NCI-H2196 treated with DMSO at 0.1 percent for 48 hours (cell line): ENCODE results near the gene SSTR5.
A peak's percentile ranks its signal among the peaks of the same experiment; 100 is the strongest.

ENCODE experiments used
- DNase-seq: peaks from one replicate; lab custom pipeline; 2025; ENCODE audit not compliant: unreplicated experiment; lab: John Stamatoyannopoulos, UW

SSTR5 gene

GRCh38 chr16:1039762-1040161 is 32.8 kb upstream of the SSTR5 start:
- DNase-seq, result no peak

DNA sequence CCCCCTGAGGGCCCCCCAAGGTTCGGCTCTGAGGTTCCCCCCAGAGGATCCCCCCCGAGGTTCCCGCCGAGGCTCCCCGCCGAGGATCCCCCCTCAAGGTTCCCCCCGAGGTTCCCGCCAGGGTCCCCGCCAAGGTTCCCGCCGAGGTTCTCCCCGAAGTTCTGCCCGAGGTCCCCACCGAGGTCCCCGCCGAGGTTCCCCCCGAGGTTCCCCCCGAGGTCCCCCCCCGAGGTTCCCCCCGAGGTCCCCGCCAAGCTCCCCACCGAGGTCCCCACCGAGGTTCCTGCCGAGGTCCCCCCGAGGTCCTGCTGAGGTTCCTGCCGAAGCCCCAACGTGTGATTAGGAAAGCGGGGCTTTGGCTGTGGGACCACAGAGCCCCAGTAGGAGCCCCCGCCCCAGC is 32.2 kb upstream of the SSTR5 start:
- no peak for DNase-seq

DNA sequence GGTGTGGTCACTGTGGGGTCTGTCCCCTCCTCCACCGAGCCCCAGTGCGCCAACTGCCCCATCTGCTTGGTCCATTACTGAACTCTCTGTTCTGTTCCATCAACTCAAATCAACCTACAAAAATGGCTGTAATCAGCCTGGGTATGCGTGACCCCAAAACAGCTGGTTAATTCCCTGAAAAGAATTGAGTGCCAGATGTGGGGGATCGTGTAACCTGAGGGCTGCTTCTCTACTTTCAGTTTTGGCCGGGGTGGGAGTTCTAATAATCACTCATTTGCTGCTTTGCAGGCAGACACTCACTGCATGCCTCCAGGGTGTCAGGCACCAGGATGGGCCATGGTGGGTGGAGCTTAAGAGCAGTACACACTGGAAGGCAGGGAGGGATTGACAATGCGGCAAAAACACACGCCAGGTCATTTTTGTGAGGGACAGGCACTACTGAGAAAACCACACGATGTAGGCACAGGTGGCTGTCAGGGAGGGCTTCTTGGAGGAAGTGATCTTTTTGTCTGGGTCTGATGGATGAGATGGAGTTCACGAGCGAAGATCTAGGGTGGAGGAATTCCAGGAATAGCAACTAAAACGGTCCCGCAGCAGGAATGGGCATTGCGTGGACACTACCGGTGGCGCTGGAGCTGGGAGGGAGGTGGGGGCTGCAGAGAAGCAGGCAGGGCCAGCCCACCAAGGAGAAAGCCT is 30.4 kb upstream of the SSTR5 start:
- DNase-seq, result no peak

- DNase-seq, result peak; percentile 36
Measured at GRCh38 chr16:1042866-1043265, 29.7 kb upstream of the SSTR5 start.

GRCh38 chr16:1043881-1044451 is 28.6 kb upstream of the SSTR5 start:
- no peak for DNase-seq

- DNase-seq, result no peak
Measured at GRCh38 chr16:1044460-1045309, 27.9 kb upstream of the SSTR5 start.

- no peak for DNase-seq
Measured at GRCh38 chr16:1045310-1045992, 27.1 kb upstream of the SSTR5 start.

GRCh38 chr16:1045993-1046911 is 26.3 kb upstream of the SSTR5 start:
- no peak for DNase-seq

GRCh38 chr16:1047123-1047522 is 25.4 kb upstream of the SSTR5 start:
- no peak for DNase-seq

GRCh38 chr16:1047801-1048200 is 24.7 kb upstream of the SSTR5 start:
- no peak for DNase-seq

DNA sequence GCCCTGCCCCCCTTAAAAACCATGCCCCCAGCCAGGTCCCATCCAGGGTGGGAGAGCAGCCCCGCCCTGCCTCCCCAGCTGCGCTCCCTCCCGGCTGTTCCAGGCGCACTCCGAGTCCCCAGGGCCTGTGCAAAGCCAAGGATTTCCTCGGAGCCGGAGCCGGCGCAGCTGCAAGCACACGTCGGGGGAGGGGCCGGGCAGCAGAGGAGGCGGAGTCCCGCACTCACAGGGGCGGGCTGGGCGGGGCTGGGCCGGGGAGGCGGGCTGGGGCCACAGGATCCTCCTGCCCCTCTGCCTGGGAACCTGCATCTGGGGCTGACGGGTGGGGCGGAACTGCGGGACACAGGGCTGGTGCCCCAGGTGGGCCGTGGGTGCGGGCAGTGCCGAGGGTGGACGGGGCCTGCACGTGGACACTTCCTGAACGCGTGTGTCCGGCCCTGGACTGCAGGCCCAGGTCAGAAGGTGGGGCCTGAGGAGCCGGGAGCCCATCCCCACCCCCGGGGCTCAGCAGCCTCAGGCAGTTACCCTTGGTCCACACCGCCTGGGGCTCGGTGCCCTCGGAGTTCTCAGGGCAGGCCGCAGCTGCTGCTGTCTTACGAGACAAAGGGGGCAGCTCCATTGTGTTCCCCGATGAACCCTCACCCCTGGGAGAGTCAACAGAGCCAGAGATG is 24.0 kb upstream of the SSTR5 start:
- peak; percentile 28 for DNase-seq

DNA sequence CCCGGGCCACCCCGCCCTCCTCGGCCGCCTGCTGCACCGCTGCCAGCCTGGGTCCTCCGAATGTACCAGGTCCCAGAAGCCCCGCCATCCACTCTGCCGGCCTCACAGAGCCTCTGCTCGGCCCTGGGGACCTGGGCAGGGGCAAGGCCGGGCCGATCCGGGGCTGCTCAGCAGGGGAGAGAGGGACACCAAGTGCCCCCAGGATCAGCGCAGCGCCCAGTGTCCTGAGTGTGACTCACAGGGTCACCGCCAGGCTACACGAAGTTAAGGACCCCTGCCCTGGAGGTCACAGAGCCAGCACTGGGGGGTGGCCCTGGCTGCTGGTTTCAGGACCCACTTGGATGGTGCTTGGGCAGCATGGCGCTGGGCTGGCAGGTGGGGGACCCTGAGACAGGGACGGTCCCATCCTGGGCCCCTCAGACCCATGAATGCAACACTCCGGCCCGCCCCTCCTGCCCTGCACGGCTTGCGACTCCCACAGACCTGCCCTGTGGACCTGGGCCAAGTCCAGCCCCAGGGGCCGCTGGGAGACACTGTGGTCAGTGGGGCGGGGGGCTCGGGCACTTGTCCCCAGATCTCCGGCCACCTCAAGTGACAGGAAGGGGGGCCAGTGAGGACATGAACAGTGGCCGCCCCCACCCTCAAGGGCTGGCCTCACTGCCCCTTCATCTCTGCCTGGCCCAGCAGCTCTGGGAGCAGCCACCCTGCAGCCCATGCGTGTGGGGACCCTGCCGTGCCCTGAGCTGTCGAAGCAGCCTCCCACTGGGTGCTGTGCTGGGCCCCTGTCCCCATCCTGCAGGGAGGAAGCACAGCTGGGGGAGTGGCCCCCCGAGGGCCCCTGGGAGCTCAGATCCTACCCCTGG is 23.2 kb upstream of the SSTR5 start:
- DNase-seq, result no peak

DNA sequence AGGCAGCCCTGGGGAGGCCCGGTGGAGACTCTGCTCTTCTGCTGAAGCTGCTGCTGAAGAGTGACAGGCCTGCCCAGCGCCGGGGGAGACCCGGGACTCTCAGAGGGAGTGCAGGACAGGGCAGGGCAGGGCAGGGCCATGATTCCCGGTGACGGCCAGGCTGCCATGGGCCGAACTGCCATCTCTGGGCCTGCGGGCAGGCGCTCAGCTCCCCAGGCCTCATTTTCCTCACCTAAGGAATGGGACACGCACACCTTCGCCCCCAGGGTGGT is 22.6 kb upstream of the SSTR5 start:
- DNase-seq, result no peak

- no peak for DNase-seq
Measured at GRCh38 chr16:1050516-1050915, 22.0 kb upstream of the SSTR5 start.

DNA sequence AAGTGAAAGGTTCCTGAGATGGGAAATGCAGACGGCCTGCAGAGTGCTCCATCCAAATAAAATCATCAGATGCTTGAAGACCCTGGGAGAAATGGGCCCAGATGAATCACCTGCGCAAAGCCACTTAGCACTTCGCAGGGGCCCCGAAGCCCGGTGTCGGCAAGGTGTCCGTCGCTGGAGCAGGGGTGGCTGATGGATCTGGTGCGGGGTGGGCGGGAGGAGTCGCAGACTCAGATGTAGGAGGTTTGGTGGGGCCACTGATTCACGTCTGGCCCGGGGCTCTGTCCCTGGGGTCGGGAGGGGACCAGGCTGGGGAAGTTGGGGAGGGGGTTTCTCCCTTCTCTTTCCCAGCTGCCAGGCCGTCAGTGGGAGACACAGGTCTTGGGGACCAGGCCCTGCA is 21.6 kb upstream of the SSTR5 start:
- DNase-seq, result no peak

- DNase-seq, result no peak
Measured at GRCh38 chr16:1051446-1051845, 21.1 kb upstream of the SSTR5 start.

DNA sequence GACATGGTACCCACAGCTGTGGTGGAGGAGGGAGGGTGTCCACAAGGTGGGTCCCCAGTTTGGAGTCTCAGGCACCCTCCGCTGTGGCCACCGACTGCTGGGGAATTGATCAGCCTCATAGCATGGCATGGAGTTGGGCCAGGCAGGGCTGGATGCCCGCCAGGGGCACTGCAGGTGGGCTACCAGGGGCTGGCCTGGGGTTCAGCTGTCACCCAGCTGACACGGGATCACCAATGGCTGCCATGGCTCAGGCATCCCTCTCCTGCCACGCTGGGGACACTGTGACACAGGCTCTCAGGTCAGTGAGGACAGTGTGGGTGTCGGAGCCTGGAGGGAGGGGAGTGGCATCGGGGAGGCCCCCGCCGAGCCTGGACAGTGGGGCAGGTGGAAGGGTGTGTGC is 19.8 kb upstream of the SSTR5 start:
- no peak for DNase-seq

DNA sequence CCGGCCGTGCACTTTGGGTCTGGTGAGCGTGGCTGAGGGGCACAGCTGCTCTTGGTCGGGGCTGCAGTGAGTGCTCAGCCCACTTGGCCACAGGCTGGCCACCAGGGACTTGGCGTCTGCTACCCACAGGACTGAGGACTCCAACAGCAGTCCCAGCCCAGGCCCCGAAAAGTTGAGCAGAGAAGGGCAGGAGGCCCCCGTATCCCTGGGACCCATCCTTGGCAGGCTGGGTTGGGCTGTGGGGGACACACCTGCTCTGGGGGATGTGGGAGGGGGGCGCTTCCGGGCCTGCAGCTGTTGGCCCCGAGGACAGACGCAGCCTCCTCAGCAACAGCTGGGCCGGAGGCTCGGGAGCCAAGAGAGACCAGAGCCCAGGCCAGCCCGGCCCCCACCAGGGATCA is 19.4 kb upstream of the SSTR5 start:
- DNase-seq, result no peak

GRCh38 chr16:1053700-1054368 is 18.7 kb upstream of the SSTR5 start:
- DNase-seq, result no peak
